ENCODE results near the gene OPRPN.

OPRPN gene

DNA sequence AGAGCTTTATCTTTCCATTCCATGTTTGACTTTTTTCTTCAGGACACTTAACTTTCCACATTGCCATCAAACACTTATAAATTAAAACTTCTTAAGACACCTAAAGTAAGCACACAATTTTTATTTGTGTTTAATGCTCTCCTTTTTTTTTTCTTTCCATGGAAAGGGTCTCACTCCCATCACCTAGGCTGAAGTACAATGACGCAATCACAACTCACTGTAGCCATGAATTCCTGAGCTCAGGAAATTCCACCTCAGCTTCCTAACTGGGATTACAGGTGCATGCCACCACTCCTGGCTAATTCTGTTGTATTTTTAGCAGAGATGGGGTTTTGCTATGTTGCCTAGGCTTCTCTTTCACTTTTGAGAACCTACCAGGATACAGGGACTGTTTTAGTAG is 29.9 kb upstream of the OPRPN start:
- Histone ChIP-seq H3K9me3 (ENCODE audit: insufficient read depth, low read length) (no peaks in the 10 kb centered on the region), H4K20me1 (ENCODE audit: low read depth, low read length) (no peaks in the 10 kb centered on the region), H3F3A (ENCODE audit: insufficient read depth) (no peaks in the 10 kb centered on the region), H3K79me2 (ENCODE audit: insufficient read depth, low read length) (no peaks in the 10 kb centered on the region), H2AFZ (ENCODE audit: low read depth, low read length, severe bottlenecking) (no peak overlapping the region), H3K9me2 (replicated peaks; ENCODE audit: insufficient read depth, low read length) (no peaks in the 10 kb centered on the region), H3K27me3 (ENCODE audit: low read length) (no peaks in the 10 kb centered on the region), H3K9ac (ENCODE audit: low read length) (no peak overlapping the region), H3K36me3 (ENCODE audit: low read length) (no peaks in the 10 kb centered on the region), H3K4me2 (ENCODE audit: low read depth, low read length, poor library complexity, severe bottlenecking) (no peak overlapping the region), H3K27ac (ENCODE audit: low read depth, low read length) (no peak overlapping the region), H3K4me3 (ENCODE audit: insufficient read depth, low read length, poor library complexity, severe bottlenecking) (no peak overlapping the region)
- TF ChIP-seq EZH2phosphoT487 (conservative IDR thresholded peaks at IDR 0.05; ENCODE audit: low read length) = no peak
- TF ChIP-seq, protein P1, sequence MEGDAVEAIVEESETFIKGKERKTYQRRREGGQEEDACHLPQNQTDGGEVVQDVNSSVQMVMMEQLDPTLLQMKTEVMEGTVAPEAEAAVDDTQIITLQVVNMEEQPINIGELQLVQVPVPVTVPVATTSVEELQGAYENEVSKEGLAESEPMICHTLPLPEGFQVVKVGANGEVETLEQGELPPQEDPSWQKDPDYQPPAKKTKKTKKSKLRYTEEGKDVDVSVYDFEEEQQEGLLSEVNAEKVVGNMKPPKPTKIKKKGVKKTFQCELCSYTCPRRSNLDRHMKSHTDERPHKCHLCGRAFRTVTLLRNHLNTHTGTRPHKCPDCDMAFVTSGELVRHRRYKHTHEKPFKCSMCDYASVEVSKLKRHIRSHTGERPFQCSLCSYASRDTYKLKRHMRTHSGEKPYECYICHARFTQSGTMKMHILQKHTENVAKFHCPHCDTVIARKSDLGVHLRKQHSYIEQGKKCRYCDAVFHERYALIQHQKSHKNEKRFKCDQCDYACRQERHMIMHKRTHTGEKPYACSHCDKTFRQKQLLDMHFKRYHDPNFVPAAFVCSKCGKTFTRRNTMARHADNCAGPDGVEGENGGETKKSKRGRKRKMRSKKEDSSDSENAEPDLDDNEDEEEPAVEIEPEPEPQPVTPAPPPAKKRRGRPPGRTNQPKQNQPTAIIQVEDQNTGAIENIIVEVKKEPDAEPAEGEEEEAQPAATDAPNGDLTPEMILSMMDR (IDR thresholded peaks at IDR 0.05; ENCODE audit: insufficient read depth, low read length, poor library complexity, severe bottlenecking) = no peak

DNA sequence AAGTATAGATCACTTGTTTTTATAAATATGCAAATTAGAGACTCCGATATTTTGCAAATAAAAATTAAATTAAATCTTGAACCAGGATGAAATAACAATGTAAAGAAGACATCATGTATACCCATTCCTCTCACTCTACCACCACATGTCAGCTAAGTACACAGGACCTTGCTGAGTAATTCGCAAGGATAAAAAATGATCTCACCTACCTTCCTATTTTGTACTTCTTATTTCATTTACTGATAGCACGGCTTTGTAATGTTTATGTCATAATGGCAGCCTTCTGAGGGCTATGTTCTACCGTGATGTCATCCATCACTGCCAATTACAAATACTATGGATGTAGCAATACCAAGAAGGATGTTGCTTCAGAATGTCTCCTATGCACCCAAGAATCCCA is 25.8 kb upstream of the OPRPN start:
- H4K20me1 ChIP-seq (ENCODE audit: low read depth, low read length) = no peaks in the 10 kb centered on the region
- no peaks in the 10 kb centered on the region for H3F3A ChIP-seq (ENCODE audit: insufficient read depth)
- TF ChIP-seq, protein P1 (IDR thresholded peaks at IDR 0.05; ENCODE audit: insufficient read depth, low read length, poor library complexity, severe bottlenecking) = no peak
- TF ChIP-seq EZH2phosphoT487 (conservative IDR thresholded peaks at IDR 0.05; ENCODE audit: low read length) = no peak
- no peak overlapping the region for H2AFZ ChIP-seq (ENCODE audit: low read depth, low read length, severe bottlenecking)
- no peaks in the 10 kb centered on the region for H3K27me3 ChIP-seq (ENCODE audit: low read length)
- no peaks in the 10 kb centered on the region for H3K9me3 ChIP-seq (ENCODE audit: insufficient read depth, low read length)
- H3K36me3 ChIP-seq (ENCODE audit: low read length) = no peaks in the 10 kb centered on the region
- H3K9me2 ChIP-seq (replicated peaks; ENCODE audit: insufficient read depth, low read length) = no peaks in the 10 kb centered on the region
- H3K4me2 ChIP-seq (ENCODE audit: low read depth, low read length, poor library complexity, severe bottlenecking) = no peak overlapping the region
- H3K79me2 ChIP-seq (ENCODE audit: insufficient read depth, low read length) = no peaks in the 10 kb centered on the region
- no peak overlapping the region for H3K4me3 ChIP-seq (ENCODE audit: insufficient read depth, low read length, poor library complexity, severe bottlenecking)
- no peak overlapping the region for H3K9ac ChIP-seq (ENCODE audit: low read length)
- H3K27ac ChIP-seq (ENCODE audit: low read depth, low read length) = no peak overlapping the region

DNA sequence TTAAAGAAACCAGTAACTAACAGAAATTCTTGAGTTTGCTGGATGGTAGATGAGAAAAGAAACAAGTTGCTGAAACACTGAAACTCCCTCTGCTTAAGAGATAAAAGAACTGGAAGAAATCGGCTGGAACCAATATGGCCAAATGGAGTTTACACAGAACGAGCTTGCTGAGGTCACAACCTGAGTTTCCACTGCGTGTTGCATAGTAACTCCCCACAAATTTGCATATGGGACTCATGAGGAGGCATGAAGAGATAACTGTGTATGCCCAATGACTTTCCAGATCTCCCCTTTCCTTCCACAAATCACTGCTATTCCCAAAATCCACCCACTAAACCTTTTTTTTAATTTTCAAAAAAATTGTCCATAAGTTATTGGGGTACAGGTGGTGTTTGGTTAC is 25.0 kb upstream of the OPRPN start:
- H3K9me3 ChIP-seq (ENCODE audit: insufficient read depth, low read length) = no peaks in the 10 kb centered on the region
- H3K27ac ChIP-seq (ENCODE audit: low read depth, low read length) = no peak overlapping the region
- TF ChIP-seq, protein P1 (IDR thresholded peaks at IDR 0.05; ENCODE audit: insufficient read depth, low read length, poor library complexity, severe bottlenecking) = no peak
- TF ChIP-seq EZH2phosphoT487 (conservative IDR thresholded peaks at IDR 0.05; ENCODE audit: low read length) = no peak
- H4K20me1 ChIP-seq (ENCODE audit: low read depth, low read length) = no peaks in the 10 kb centered on the region
- no peak overlapping the region for H3K4me2 ChIP-seq (ENCODE audit: low read depth, low read length, poor library complexity, severe bottlenecking)
- no peaks in the 10 kb centered on the region for H3K36me3 ChIP-seq (ENCODE audit: low read length)
- H3K27me3 ChIP-seq (ENCODE audit: low read length) = no peaks in the 10 kb centered on the region
- H3K9me2 ChIP-seq (replicated peaks; ENCODE audit: insufficient read depth, low read length) = no peaks in the 10 kb centered on the region
- no peaks in the 10 kb centered on the region for H3F3A ChIP-seq (ENCODE audit: insufficient read depth)
- H3K79me2 ChIP-seq (ENCODE audit: insufficient read depth, low read length) = no peaks in the 10 kb centered on the region
- H3K4me3 ChIP-seq (ENCODE audit: insufficient read depth, low read length, poor library complexity, severe bottlenecking) = no peak overlapping the region
- H3K9ac ChIP-seq (ENCODE audit: low read length) = no peak overlapping the region
- no peak overlapping the region for H2AFZ ChIP-seq (ENCODE audit: low read depth, low read length, severe bottlenecking)
